Measurements from ENCODE around the gene STK16. TPM values are rescaled to one million over a fixed set of nuclear protein-coding genes. Genes with fewer than 3 reads are reported as not detected.

Gene STK16
- total and polyA plus RNA-seq, 2 of the 13 experiments (the other 11 are each of a cell fraction or from before 2014, with no cell fraction given): 28.0 to 50.9 TPM

DNA sequence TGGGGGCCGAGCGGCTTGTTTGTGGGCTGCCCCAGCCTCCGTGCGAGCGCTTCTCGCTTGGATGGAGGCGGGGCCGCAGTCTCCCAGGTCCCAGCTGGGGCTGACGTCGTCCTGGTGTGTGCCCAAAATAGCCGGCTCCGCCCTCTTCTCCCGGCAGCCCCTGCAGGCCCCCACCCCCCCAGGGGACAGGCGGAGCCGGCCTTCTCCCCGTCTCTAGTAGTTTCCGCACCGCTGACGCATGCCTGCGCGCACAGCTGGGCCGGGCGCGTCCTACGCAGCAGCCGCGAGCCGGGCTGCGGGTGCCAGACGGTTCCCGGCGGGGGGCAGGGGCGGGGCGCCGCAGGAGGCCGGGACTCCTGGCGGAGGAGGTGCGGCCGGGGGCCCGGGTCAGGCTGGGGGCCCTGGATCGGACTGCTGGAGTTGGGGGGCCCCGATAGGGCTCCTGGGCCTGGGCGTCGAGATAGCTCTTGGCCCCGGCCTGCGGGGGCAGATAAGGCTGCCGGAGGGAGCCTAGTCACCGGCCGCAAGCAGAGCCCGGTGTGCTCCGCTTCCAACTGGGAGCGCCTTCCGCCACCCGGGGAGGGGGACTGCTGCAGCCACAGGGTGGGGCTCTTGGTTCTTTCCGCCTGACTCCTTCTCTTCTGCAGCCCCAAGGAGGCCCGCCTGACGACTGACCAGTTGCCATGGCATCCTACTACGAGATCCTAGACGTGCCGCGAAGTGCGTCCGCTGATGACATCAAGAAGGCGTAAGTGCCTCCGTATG is 34.1 kb downstream of the STK16 start, which contains the start of gene DNAJB2 (continued):
- TF ChIP-seq, protein P1, sequence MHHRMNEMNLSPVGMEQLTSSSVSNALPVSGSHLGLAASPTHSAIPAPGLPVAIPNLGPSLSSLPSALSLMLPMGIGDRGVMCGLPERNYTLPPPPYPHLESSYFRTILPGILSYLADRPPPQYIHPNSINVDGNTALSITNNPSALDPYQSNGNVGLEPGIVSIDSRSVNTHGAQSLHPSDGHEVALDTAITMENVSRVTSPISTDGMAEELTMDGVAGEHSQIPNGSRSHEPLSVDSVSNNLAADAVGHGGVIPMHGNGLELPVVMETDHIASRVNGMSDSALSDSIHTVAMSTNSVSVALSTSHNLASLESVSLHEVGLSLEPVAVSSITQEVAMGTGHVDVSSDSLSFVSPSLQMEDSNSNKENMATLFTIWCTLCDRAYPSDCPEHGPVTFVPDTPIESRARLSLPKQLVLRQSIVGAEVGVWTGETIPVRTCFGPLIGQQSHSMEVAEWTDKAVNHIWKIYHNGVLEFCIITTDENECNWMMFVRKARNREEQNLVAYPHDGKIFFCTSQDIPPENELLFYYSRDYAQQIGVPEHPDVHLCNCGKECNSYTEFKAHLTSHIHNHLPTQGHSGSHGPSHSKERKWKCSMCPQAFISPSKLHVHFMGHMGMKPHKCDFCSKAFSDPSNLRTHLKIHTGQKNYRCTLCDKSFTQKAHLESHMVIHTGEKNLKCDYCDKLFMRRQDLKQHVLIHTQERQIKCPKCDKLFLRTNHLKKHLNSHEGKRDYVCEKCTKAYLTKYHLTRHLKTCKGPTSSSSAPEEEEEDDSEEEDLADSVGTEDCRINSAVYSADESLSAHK (CRISPR knock-in tag; IDR thresholded peaks at IDR 0.05; ENCODE audit: borderline replicate concordance): peak; percentile 48; the same call in 1 of the 2 replicates
- peak; percentile 92 for TF ChIP-seq SALL1 (CRISPR knock-in tag; IDR thresholded peaks at IDR 0.05)
- peak; percentile 85 for TF ChIP-seq AGO1 (IDR thresholded peaks at IDR 0.05; ENCODE audit: low read depth, low read length, poor library complexity, severe bottlenecking)
- TF ChIP-seq ZNF543 (CRISPR knock-in tag; IDR thresholded peaks at IDR 0.05): peak; percentile 69; the same call in 1 of the 2 replicates
- peak; percentile 91 for TF ChIP-seq RBFOX2 (IDR thresholded peaks at IDR 0.05; ENCODE audit: low read depth, low read length)
- TF ChIP-seq BORCS8-MEF2B (CRISPR knock-in tag; IDR thresholded peaks at IDR 0.05): peak; percentile 81; the same call in 1 of the 2 replicates
- peak; percentile 85; the same call in 1 of the 2 replicates for TF ChIP-seq HDAC1 (CRISPR knock-in tag; IDR thresholded peaks at IDR 0.05)
- peak; percentile 21; the same call in 1 of the 2 replicates for TF ChIP-seq RARA (CRISPR knock-in tag; IDR thresholded peaks at IDR 0.05)
- no peak for TF ChIP-seq SNAI1 (CRISPR knock-in tag; IDR thresholded peaks at IDR 0.05; ENCODE audit: borderline replicate concordance)
- TF ChIP-seq, protein P2, sequence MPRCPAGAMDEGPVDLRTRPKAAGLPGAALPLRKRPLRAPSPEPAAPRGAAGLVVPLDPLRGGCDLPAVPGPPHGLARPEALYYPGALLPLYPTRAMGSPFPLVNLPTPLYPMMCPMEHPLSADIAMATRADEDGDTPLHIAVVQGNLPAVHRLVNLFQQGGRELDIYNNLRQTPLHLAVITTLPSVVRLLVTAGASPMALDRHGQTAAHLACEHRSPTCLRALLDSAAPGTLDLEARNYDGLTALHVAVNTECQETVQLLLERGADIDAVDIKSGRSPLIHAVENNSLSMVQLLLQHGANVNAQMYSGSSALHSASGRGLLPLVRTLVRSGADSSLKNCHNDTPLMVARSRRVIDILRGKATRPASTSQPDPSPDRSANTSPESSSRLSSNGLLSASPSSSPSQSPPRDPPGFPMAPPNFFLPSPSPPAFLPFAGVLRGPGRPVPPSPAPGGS (CRISPR knock-in tag; IDR thresholded peaks at IDR 0.05): peak; percentile 71; the same call in 1 of the 2 replicates
- TF ChIP-seq RBM39 (IDR thresholded peaks at IDR 0.05; ENCODE audit: low read depth, low read length, poor library complexity, severe bottlenecking): peak; percentile 82
- TF ChIP-seq, protein P3, sequence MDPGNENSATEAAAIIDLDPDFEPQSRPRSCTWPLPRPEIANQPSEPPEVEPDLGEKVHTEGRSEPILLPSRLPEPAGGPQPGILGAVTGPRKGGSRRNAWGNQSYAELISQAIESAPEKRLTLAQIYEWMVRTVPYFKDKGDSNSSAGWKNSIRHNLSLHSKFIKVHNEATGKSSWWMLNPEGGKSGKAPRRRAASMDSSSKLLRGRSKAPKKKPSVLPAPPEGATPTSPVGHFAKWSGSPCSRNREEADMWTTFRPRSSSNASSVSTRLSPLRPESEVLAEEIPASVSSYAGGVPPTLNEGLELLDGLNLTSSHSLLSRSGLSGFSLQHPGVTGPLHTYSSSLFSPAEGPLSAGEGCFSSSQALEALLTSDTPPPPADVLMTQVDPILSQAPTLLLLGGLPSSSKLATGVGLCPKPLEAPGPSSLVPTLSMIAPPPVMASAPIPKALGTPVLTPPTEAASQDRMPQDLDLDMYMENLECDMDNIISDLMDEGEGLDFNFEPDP (CRISPR knock-in tag; conservative IDR thresholded peaks at IDR 0.05): no peak
- TF ChIP-seq NFYB (CRISPR knock-in tag; IDR thresholded peaks at IDR 0.05): peak; percentile 31; the same call in 1 of the 2 replicates
- TF ChIP-seq ZNF17 (CRISPR knock-in tag; IDR thresholded peaks at IDR 0.05): no peak
- 0 out of 2 replicates have a peak, but pooled peaks have one; percentile 62 for TF ChIP-seq ZBTB42 (CRISPR knock-in tag; IDR thresholded peaks at IDR 0.05)
- TF ChIP-seq FOXK2 (IDR thresholded peaks at IDR 0.05): no peak
- no peak for TF ChIP-seq MLLT10 (CRISPR knock-in tag; IDR thresholded peaks at IDR 0.05)
- peak; percentile 93 for TF ChIP-seq ERF (CRISPR knock-in tag; IDR thresholded peaks at IDR 0.05)
- TF ChIP-seq ZNF772 (CRISPR knock-in tag; IDR thresholded peaks at IDR 0.05): peak; percentile 67
- TF ChIP-seq, protein P4, sequence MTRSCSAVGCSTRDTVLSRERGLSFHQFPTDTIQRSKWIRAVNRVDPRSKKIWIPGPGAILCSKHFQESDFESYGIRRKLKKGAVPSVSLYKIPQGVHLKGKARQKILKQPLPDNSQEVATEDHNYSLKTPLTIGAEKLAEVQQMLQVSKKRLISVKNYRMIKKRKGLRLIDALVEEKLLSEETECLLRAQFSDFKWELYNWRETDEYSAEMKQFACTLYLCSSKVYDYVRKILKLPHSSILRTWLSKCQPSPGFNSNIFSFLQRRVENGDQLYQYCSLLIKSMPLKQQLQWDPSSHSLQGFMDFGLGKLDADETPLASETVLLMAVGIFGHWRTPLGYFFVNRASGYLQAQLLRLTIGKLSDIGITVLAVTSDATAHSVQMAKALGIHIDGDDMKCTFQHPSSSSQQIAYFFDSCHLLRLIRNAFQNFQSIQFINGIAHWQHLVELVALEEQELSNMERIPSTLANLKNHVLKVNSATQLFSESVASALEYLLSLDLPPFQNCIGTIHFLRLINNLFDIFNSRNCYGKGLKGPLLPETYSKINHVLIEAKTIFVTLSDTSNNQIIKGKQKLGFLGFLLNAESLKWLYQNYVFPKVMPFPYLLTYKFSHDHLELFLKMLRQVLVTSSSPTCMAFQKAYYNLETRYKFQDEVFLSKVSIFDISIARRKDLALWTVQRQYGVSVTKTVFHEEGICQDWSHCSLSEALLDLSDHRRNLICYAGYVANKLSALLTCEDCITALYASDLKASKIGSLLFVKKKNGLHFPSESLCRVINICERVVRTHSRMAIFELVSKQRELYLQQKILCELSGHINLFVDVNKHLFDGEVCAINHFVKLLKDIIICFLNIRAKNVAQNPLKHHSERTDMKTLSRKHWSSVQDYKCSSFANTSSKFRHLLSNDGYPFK (CRISPR knock-in tag; IDR thresholded peaks at IDR 0.05; ENCODE audit: borderline replicate concordance): no peak
- TF ChIP-seq PHF8 (CRISPR knock-in tag; IDR thresholded peaks at IDR 0.05): peak; percentile 81
- TF ChIP-seq TARDBP (CRISPR knock-in tag; IDR thresholded peaks at IDR 0.05): no peak; the same call in 1 of the 2 replicates
